Glutamatergic neuron (in vitro differentiated cells): ENCODE data around the gene RS1. TPM values are rescaled to one million over a fixed set of nuclear protein-coding genes. Genes with fewer than 3 reads are reported as not detected.

Source experiments
- DNase-seq: peaks from one replicate; pipeline ENCODE4 v3.0.0; 2022
- H3K27ac Mint-ChIP-seq: one replicate; pipeline ENCODE4 v1.8.0; 2020; ENCODE audit warnings: mild to moderate bottlenecking, mixed read lengths, inconsistent platforms; ENCODE audit not compliant: unreplicated experiment
- H3K27me3 Mint-ChIP-seq: one replicate; pipeline ENCODE4 v1.8.0; 2020; ENCODE audit warnings: mild to moderate bottlenecking, moderate library complexity, mixed read lengths, inconsistent platforms; ENCODE audit not compliant: unreplicated experiment
- H3K36me3 Mint-ChIP-seq: one replicate; pipeline ENCODE4 v1.8.0; 2020; ENCODE audit warnings: mild to moderate bottlenecking, mixed read lengths, inconsistent platforms; ENCODE audit not compliant: unreplicated experiment
- H3K4me1 Mint-ChIP-seq: one replicate; pipeline ENCODE4 v1.8.0; 2020; ENCODE audit warnings: mild to moderate bottlenecking, low read depth, mixed read lengths, inconsistent platforms; ENCODE audit not compliant: unreplicated experiment
- H3K4me3 Mint-ChIP-seq: one replicate; pipeline ENCODE4 v1.8.0; 2020; ENCODE audit warnings: mild to moderate bottlenecking, mixed read lengths, inconsistent platforms; ENCODE audit not compliant: unreplicated experiment
- H3K9me3 Mint-ChIP-seq: one replicate; pipeline ENCODE4 v1.8.0; 2020; ENCODE audit warnings: mild to moderate bottlenecking, moderate library complexity, mixed read lengths, inconsistent platforms; ENCODE audit not compliant: unreplicated experiment
- total RNA-seq: library from RNA; stranded (reverse); fragmentation: NEBNext Ultra II Directional; extraction: Animal tissue kit (Norgen Biotek cat#: 25700); gene quantifications from one replicate; pipeline ENCODE4 v1.2.1, GENCODE V29; 2021; ENCODE audit not compliant: unreplicated experiment
- TF ChIP-seq, protein P1 (sequence below): fragments of 200-600 bp; sonication (generic); IDR thresholded peaks from one replicate; pipeline ENCODE4 v1.5.0; 2021; ENCODE audit not compliant: partially characterized antibody, unreplicated experiment

Gene RS1
- total RNA-seq, 1 donor from 2014 or later = not detected

DNA sequence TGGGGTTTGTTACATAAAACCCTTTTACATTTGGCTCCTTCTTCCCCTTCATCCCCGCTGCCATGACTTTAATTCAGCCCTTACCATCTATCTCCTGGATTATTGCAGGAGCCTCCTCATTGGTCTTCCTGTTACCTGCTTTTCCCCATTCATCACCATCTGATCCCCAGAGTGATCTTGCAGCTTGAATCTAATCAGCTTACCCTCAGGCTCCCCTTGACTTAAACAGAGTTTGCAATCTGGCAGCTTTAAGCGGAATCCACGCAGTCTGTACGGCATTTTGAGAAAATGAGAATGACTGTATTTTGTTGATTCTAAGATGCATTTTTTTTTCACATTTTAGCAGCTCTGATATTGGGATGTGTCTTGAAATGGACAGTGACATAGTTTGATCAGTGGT is 20.6 kb upstream of the RS1 start:
- H3K4me3 Mint-ChIP-seq = no peak overlapping the region
- no peak for DNase-seq
- no peaks in the 10 kb centered on the region for H3K9me3 Mint-ChIP-seq
- H3K27me3 Mint-ChIP-seq = no peaks in the 10 kb centered on the region
- no peaks in the 10 kb centered on the region for H3K36me3 Mint-ChIP-seq
- TF ChIP-seq, protein P1, sequence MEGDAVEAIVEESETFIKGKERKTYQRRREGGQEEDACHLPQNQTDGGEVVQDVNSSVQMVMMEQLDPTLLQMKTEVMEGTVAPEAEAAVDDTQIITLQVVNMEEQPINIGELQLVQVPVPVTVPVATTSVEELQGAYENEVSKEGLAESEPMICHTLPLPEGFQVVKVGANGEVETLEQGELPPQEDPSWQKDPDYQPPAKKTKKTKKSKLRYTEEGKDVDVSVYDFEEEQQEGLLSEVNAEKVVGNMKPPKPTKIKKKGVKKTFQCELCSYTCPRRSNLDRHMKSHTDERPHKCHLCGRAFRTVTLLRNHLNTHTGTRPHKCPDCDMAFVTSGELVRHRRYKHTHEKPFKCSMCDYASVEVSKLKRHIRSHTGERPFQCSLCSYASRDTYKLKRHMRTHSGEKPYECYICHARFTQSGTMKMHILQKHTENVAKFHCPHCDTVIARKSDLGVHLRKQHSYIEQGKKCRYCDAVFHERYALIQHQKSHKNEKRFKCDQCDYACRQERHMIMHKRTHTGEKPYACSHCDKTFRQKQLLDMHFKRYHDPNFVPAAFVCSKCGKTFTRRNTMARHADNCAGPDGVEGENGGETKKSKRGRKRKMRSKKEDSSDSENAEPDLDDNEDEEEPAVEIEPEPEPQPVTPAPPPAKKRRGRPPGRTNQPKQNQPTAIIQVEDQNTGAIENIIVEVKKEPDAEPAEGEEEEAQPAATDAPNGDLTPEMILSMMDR = no peak
- H3K4me1 Mint-ChIP-seq = peaks cover 9% of the 10 kb centered on the region
- H3K27ac Mint-ChIP-seq = no peak overlapping the region

DNA sequence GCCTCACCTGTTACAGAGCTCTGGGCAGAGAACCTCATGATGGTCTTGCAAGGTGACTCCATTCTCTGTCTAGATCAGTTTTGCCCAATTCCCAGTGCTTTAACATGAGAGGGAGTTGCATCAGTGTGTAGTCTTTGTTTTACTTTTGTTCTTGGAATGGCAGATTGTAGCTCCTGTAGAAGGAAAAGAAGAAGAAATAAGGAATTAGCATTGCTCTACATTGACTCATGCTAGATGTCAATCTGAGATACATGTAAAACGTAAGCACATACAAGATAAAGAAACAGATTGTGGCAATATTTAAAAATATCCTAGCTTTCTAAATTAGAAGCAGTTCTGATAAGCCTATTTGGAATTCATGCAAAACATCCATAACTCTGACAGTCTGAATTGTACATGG is 19.5 kb upstream of the RS1 start:
- TF ChIP-seq, protein P1 = no peak
- H3K4me3 Mint-ChIP-seq = no peak overlapping the region
- no peaks in the 10 kb centered on the region for H3K36me3 Mint-ChIP-seq
- no peaks in the 10 kb centered on the region for H3K27me3 Mint-ChIP-seq
- DNase-seq = no peak
- peaks cover 4% of the 10 kb centered on the region for H3K4me1 Mint-ChIP-seq
- H3K9me3 Mint-ChIP-seq = no peaks in the 10 kb centered on the region
- no peak overlapping the region for H3K27ac Mint-ChIP-seq

DNA sequence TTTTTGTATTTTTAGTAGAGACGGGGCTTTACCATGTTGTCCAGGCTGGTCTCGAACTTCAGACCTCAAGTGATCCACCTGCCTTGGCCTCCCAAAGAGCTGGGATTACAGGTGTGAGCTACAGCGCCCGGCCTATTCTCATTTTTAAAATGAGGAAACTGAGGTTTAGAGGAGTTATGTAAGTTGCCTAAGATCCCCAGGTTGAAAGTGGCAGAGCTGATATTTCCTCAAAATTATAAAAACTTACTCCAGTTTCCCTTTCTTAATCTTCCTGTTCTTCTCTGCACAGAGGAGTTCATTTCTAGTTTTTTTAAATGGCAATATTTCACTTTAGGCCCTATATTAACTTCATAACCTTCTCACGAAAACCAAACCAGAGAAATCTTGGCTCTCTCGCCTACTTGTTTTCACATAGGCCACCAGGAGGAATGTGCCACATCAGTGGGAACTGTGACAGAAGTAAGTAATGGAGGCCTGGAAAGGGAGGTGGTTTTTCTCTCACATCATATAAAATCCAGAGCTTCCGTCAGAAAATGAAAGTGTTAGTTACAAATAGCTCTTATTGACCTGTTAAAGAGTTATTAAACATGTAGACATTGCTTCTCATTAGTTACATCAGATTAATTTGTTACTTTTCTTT is 16.1 kb upstream of the RS1 start:
- Mint-ChIP-seq H3K4me3 (no peak overlapping the region), H3K27ac (no peak overlapping the region), H3K9me3 (no peaks in the 10 kb centered on the region), H3K4me1 (peaks cover 4% of the 10 kb centered on the region), H3K27me3 (no peaks in the 10 kb centered on the region), H3K36me3 (no peaks in the 10 kb centered on the region)
- no peak for DNase-seq
- TF ChIP-seq, protein P1 = no peak

DNA sequence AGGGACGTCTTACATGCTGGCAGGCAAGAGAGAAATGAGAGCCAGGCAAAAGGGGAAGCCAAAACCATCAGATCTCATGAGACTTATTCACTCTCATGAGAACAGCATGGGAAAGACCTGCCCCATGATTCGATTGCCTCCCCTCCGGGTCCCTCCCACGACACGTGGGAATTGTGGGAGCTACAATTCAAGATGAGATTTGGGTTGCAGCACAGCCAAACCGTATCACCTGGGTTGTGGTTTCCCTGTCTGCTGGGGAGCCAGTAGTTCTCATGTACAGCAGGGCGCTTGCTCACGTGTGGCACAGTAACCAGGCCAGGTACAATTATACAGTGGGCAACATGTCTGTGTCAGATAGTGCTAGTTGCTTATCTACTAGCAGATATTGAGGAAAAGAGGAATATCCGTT is 11.1 kb upstream of the RS1 start:
- Mint-ChIP-seq H3K4me3 (no peak overlapping the region), H3K27ac (no peak overlapping the region), H3K4me1 (no peaks in the 10 kb centered on the region), H3K9me3 (no peaks in the 10 kb centered on the region), H3K36me3 (no peaks in the 10 kb centered on the region), H3K27me3 (no peaks in the 10 kb centered on the region)
- TF ChIP-seq, protein P1 = no peak
- no peak for DNase-seq

DNA sequence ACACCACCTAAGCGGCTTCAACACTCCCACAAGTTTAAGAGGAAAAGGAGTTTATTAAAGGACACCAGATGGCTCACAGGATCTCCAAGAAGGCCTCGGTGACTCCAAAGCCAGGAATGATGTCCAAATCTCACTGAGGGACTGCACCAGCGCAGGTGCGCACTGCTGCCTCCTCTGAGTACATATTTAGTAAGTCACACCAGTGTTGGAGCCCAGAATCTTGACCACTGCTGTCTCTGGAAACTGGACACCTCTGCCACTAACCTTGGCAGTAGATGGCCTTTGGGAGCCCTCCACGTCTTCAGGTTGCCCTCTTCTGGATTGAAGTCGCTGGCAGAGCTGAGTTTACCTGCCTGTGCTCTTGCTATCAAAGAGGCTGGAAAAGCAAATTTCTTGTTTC is 10.1 kb upstream of the RS1 start:
- no peak for DNase-seq
- TF ChIP-seq, protein P1 = no peak
- Mint-ChIP-seq H3K27ac (no peak overlapping the region), H3K36me3 (no peaks in the 10 kb centered on the region), H3K4me3 (no peak overlapping the region), H3K9me3 (peaks cover 3% of the 10 kb centered on the region), H3K27me3 (no peaks in the 10 kb centered on the region), H3K4me1 (no peaks in the 10 kb centered on the region)
